Fibroblast of the aortic adventitia (primary cell): Measurements from ENCODE around the gene SIGLEC11. TPM values are rescaled to one million over a fixed set of nuclear protein-coding genes. Genes with fewer than 3 reads are reported as not detected.
"Not testable (repeated sequence)": the region's sequence is repeated elsewhere in the genome, so short reads cannot be mapped to it uniquely, and the experiment has no call there.

ENCODE experiments used
- DNase-seq: peaks from one replicate; pipeline ENCODE4 v3.0.0-alpha.2; 2010; ENCODE audit warnings: low read depth
- H3K4me3 ChIP-seq: 2 replicates; pipeline ENCODE4 v1.5.1; 2011; ENCODE audit warnings: low read depth, mild to moderate bottlenecking, control low read depth, low read length, moderate library complexity
- total RNA-seq: library from RNA; depleted of rRNA; stranded (reverse); fragments of >200 nt; gene quantifications from 2 replicates; pipeline ENCODE4 v1.2.3, GENCODE V29; 2012; ENCODE audit warnings: low replicate concordance
- TF ChIP-seq, protein P1 (sequence below): IDR thresholded peaks from 2 replicates; pipeline ENCODE4 v1.5.1; 2011; ENCODE audit warnings: mild to moderate bottlenecking, low read length, control low read depth, inconsistent platforms; ENCODE audit not compliant: insufficient read depth

SIGLEC11 gene
- total RNA-seq, 1 donor = not detected

DNA sequence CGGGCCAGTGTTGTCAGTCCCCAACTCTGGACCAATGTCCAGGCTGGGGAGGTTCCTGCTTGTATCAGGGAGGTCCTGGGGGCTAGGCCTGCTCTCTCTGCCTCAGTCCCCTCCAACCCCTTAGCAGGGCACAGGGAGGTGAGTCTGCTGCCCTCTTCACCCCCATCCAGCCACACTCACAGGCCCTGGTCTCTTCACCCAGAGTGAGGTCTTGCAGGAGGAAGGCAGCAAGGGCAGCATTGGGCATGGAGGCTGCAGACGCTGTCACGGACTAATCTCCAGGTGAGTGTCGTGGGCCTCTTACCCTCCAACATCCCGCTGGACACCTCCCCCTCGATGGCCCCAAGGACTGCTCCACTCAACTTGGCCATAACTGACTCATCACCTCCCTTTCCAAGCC is 11.9 kb upstream of the SIGLEC11 start:
- DNase-seq = no peak
- H3K4me3 ChIP-seq = no peak overlapping the region
- TF ChIP-seq, protein P1, sequence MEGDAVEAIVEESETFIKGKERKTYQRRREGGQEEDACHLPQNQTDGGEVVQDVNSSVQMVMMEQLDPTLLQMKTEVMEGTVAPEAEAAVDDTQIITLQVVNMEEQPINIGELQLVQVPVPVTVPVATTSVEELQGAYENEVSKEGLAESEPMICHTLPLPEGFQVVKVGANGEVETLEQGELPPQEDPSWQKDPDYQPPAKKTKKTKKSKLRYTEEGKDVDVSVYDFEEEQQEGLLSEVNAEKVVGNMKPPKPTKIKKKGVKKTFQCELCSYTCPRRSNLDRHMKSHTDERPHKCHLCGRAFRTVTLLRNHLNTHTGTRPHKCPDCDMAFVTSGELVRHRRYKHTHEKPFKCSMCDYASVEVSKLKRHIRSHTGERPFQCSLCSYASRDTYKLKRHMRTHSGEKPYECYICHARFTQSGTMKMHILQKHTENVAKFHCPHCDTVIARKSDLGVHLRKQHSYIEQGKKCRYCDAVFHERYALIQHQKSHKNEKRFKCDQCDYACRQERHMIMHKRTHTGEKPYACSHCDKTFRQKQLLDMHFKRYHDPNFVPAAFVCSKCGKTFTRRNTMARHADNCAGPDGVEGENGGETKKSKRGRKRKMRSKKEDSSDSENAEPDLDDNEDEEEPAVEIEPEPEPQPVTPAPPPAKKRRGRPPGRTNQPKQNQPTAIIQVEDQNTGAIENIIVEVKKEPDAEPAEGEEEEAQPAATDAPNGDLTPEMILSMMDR = no peak

DNA sequence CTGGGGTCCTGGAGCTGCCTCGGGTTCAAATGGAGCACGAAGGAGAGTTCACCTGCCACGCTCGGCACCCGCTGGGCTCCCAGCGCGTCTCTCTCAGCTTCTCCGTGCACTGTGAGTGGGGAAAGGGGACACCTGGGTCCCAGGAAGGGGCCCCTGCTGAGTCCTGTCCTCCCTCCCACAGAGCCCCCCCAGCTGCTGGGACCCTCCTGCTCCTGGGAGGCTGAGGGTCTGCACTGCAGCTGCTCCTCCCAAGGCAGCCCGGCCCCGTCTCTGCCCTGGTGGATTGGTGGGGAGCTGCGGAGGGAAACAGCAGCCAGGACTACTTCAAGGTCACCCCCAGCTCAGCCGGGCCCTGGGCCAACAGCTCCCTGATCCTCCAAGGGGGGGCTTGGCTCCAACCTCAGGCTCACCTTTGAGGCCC is 11.0 kb upstream of the SIGLEC11 start:
- no peak for DNase-seq
- no peak overlapping the region for H3K4me3 ChIP-seq
- TF ChIP-seq, protein P1 = no peak

DNA sequence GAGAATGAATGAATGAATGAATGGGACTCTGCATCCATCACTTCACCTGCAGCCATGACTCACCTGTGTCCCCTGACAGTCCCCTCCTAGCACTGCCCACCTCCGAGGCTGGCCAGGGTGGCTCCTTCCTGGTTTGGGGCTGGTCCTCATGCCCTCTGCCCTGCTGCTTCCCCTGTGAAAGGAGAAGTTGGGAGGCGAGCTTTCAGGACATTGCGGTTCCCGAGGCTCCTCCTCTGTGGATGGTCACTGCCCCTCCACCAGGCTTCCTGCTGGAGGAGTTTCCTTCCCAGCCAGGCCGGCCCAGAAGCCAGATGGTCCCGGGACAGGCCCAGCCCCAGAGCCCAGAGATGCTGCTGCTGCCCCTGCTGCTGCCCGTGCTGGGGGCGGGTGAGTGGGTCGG is 8.4 kb upstream of the SIGLEC11 start:
- not testable (repeated sequence) for H3K4me3 ChIP-seq

DNA sequence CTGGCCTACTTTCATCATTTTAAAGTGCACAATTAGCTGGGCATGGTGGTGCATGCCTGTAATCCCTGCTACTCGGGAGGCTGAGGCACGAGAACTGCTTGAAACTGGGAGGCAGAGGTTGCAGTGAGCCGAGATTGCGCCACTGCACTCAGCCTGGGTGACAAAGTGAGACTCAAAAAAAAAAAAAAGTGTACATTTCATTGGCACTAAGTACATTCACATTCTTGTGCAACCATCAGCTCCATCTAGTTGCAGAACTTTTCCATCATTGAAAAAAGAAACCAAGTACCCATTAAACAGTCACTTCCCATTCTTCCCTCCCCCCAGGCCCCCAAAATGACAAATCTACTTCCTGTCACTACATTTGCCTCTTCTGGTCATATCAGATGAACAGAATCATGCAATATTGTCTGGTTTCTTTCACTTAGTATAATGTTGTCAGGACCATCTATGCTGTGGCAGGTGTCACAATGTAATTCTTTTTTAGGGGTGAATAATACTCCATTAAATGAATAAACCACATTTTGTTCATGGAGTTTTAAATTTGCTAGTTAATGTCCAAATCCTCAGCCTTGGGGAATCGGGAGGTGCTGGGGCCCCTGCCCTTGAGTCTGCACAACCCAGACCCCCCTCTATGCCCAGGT is 7.4 kb upstream of the SIGLEC11 start:
- DNase-seq = no peak
- no peak overlapping the region for H3K4me3 ChIP-seq
- TF ChIP-seq, protein P1 = no peak

More for the DNA sequence above, 8.4 kb upstream of the SIGLEC11 start:
- not testable (repeated sequence) for DNase-seq

DNA sequence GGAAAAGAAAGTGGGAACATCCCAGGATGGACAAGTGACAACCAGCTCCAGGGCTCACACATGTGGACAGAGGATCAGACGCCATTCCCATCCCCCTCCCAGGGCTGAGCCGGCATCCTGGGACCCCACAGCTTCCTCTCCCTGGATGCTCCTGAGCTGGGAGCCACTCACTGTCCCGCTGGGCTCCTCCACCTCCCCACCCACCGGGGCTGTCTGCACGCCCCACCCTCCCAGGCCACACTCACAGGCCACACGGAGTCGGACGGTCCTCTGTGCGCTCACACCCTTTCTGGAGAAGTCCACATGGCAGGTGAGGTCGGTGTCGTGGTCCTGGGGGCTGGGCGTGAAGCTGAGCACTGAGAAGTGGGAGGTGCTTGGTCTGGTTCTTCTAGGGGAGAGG is 1.1 kb downstream of the SIGLEC11 start:
- DNase-seq, H3K4me3 ChIP-seq: not testable (repeated sequence)

DNA sequence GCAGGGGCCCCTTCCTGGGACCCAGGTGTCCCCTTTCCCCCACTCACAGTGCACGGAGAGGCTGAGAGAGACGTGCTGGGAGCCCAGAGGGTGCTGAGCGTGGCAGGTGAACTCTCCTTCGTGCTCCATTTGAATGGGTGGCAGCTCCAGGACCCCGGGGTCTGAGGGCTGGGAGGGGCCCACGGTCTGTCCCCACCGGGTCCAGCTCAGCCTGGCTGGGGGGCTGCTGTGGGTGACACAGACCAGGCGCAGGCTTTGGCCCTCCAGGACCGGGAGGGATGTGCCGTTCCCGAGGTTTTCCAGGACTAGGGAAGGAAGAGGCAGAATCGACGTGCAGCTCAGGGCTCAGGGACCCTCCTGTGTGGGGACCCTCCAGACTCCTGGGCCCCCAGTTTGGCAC is 2.4 kb downstream of the SIGLEC11 start:
- not testable (repeated sequence) for H3K4me3 ChIP-seq, DNase-seq

DNA sequence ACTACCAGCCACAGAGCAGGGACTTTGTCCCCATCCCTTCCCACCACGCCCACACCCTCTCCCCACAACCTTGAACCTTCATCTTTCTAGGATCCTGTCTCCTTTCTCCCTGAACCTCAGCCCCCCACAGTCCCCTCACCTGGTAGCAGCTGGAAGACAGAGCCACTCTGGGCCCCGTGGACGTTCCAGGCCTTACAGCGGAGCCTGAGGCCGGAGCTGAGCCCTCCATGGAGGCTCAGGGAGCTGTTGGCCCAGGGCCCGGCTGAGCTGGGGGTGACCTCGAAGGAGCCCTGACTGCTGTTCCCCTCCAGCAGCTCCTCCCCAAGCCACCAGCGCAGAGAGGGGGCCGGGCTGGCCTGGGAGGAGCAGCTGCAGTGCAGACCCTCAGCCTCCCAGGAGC is 2.8 kb downstream of the SIGLEC11 start:
- DNase-seq, H3K4me3 ChIP-seq: not testable (repeated sequence)

DNA sequence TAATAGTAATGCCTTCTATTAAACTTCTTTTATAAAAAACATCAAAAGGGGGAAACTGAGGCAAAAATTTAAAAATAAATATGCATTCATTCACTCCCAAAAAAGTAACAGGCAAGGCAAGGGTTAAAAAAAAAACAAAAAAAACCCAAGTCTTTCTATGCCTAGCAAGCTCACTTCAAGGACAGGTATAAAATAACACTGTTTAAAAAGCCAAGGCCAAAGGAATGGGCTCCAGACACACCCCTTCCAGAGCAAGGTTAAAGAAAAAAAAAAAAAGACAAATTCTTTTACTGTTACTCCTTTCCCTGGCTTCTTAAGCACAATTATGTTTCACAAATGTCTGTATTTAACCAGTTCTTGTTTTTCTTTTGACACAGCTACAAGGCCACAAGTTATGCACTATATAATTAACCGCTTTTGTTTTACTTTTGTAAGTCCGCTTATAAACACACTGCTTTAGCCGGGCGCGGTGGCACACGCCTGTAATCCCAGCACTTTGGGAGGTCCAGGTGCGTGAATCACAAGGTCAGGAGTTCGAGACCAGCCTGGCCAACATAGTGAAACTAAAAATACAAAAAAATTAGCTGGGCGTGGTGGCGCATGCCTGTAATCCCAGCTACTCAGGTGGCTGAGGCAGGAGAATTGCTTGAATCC is 3.6 kb downstream of the SIGLEC11 start:
- no peak overlapping the region for H3K4me3 ChIP-seq
- TF ChIP-seq, protein P1 = no peak
- DNase-seq = no peak

DNA sequence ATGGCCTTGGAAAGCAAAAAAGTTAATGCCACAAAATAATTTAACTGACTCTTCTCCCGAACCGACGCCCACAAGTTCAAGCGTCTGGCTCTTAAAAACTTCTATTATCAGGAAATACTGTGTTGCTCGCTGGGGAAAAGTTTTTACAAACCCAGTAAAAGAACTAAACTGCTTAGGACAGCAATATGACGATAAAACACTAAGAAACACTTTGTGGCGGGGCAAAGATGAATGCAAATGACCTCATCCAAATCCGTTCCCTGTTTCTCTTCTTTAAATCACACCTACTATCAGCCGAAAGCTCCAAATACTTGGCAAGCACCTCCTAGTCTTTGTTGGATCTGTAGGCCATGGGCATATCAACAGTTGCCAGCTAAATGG is 4.9 kb downstream of the SIGLEC11 start:
- TF ChIP-seq, protein P1 = no peak
- DNase-seq = no peak
- H3K4me3 ChIP-seq = no peak overlapping the region
